Measurements from ENCODE around the gene UBC. TPM values are rescaled to one million over a fixed set of nuclear protein-coding genes. Genes with fewer than 3 reads are reported as not detected.

The UBC gene
- total and polyA plus RNA-seq, 2 of the 4 experiments (the other 2 are of a cell fraction) = 2,042 to 4,320 TPM

GRCh38 chr12:124940393-124941169, 26.1 kb upstream of the UBC start:
- no peaks in the 10 kb centered on the region for H3K27me3 ChIP-seq (ENCODE audit: control insufficient read depth, insufficient read depth, low read length)
- peak overlapping the region; percentile 46 for H3K27ac ChIP-seq (ENCODE audit: insufficient read depth, low read length)
- peaks cover 6% of the 10 kb centered on the region; the same call in 1 of the 2 replicates for H3K9me1 ChIP-seq (ENCODE audit: insufficient read depth, low read length)
- H2AK5ac ChIP-seq (ENCODE audit: low read depth, low read length) = peak overlapping the region; percentile 75
- intact Hi-C loops (cut with micrococcal nuclease) = loop anchor here (1.0 kb wide), 1 partner anchor 34 kb away; no protein-coding TSS in a partner anchor
- 12% methylated on average over 16 of the region's 27 CpGs; no CpG with 5 or more reads in 1 of the 2 experiments for WGBS, 2 experiments (ENCODE audit: extremely low coverage in 2 of 2, insufficient read length in 1 of 2)
- H3K79me1 ChIP-seq (ENCODE audit: low read depth in 1 of 2, low read length in 2 of 2) = peaks cover 0 to 8% of the 10 kb centered on the region in 2 experiments; a peak in 1 of 4 replicates
- H4K91ac ChIP-seq (ENCODE audit: insufficient read depth, low read depth, low read length) = peak overlapping the region; percentile 78
- H3K14ac ChIP-seq (replicated peaks; ENCODE audit: low read depth, low read length) = peak overlapping the region; percentile 73
- H4K20me1 ChIP-seq (ENCODE audit: insufficient read depth, low read length) = peaks cover 7% of the 10 kb centered on the region
- in situ Hi-C loops (cut with MboI; ENCODE audit: low sequenced_read_pairs) = no loop called here
- dilution Hi-C loops (cut with HindIII; ENCODE audit: low sequenced_read_pairs, unreplicated experiment) = no loop called here
- H3K9me3 ChIP-seq (ENCODE audit: control insufficient read depth, insufficient read depth, low read length) = no peaks in the 10 kb centered on the region
- peak overlapping the region; percentile 5; the same call in 1 of the 3 replicates for H2BK15ac ChIP-seq (ENCODE audit: low read depth, low read length)
- ChIA-PET POLR2A (ENCODE audit: unreplicated experiment) (interaction anchor here (0.6 to 1.3 kb wide), 5 partner anchors 24 to 36 kb away, joined by 3 to 7 read pairs (median 6); partner anchors contain the start of gene UBC), CTCF (interaction anchor here (0.6 to 4.3 kb wide), 10 partner anchors 11 to 607 kb away, joined by 3 to 32 read pairs (median 3); no protein-coding TSS in a partner anchor)
- H3K18ac ChIP-seq (ENCODE audit: low read depth, low read length) = no peak overlapping the region; the same call in 1 of the 2 replicates
- H4K5ac ChIP-seq (ENCODE audit: low read depth, low read length) = peak overlapping the region; percentile 36
- H2AK9ac ChIP-seq (replicated peaks; ENCODE audit: low read depth, low read length, poor library complexity) = peak overlapping the region; percentile 98
- H3K23ac ChIP-seq (ENCODE audit: low read depth, low read length) = peak overlapping the region; percentile 57
- H4K8ac ChIP-seq (ENCODE audit: low read depth in 2 of 2, low read length in 2 of 2) = peak overlapping the region; percentile 93 to 98
- peak overlapping the region; percentile 90 for H3K4ac ChIP-seq (ENCODE audit: low read depth, low read length)
- H3K4me3 ChIP-seq (ENCODE audit: insufficient read depth, low read depth, low read length) = peak overlapping the region; percentile 9; the same call in 1 of the 2 replicates
- peak overlapping the region; percentile 51; the same call in 1 of the 2 replicates for H2BK120ac ChIP-seq (ENCODE audit: low read depth, low read length)
- H2AFZ ChIP-seq (replicated peaks; ENCODE audit: low read length, poor library complexity) = peak overlapping the region; percentile 92
- H3K4me1 ChIP-seq (ENCODE audit: control insufficient read depth, insufficient read depth, low read length) = peaks cover 2% of the 10 kb centered on the region; the same call in 1 of the 2 replicates
- peak overlapping the region; percentile 54 for H3K4me2 ChIP-seq (ENCODE audit: low read depth, low read length)
- H3K56ac ChIP-seq (ENCODE audit: extremely low read depth, insufficient read depth, low read length) = peak overlapping the region; percentile 48; the same call in 1 of the 2 replicates
- DNase-seq (peak; percentile 87), ATAC-seq (ENCODE audit: low read depth) (peak; percentile 43)
- peak overlapping the region; percentile 29; the same call in 1 of the 2 replicates for H2BK20ac ChIP-seq (ENCODE audit: low read depth, low read length)
- H3K9ac ChIP-seq (ENCODE audit: low read depth, low read length) = peak overlapping the region; percentile 19
- H3K36me3 ChIP-seq (ENCODE audit: control insufficient read depth, insufficient read depth, low read length) = no peaks in the 10 kb centered on the region
- H2BK5ac ChIP-seq (ENCODE audit: low read depth, low read length, poor library complexity, severe bottlenecking) = peak overlapping the region; percentile 63
- no TSS peak for BruUV-seq (replicated peaks)
- TF ChIP-seq, protein P1, sequence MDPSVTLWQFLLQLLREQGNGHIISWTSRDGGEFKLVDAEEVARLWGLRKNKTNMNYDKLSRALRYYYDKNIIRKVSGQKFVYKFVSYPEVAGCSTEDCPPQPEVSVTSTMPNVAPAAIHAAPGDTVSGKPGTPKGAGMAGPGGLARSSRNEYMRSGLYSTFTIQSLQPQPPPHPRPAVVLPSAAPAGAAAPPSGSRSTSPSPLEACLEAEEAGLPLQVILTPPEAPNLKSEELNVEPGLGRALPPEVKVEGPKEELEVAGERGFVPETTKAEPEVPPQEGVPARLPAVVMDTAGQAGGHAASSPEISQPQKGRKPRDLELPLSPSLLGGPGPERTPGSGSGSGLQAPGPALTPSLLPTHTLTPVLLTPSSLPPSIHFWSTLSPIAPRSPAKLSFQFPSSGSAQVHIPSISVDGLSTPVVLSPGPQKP (IDR thresholded peaks at IDR 0.05; ENCODE audit: borderline replicate concordance, low read depth, low read length) = no peak
- TF ChIP-seq CTCF (conservative IDR thresholded peaks at IDR 0.05; ENCODE audit: low read depth, low read length) = peak; percentile 86
- TF ChIP-seq CEBPB (IDR thresholded peaks at IDR 0.05; ENCODE audit: low read depth, low read length) = no peak
- TF ChIP-seq NFE2L2 (IDR thresholded peaks at IDR 0.05; ENCODE audit: low read depth, low read length) = no peak
- TF ChIP-seq, protein P2, sequence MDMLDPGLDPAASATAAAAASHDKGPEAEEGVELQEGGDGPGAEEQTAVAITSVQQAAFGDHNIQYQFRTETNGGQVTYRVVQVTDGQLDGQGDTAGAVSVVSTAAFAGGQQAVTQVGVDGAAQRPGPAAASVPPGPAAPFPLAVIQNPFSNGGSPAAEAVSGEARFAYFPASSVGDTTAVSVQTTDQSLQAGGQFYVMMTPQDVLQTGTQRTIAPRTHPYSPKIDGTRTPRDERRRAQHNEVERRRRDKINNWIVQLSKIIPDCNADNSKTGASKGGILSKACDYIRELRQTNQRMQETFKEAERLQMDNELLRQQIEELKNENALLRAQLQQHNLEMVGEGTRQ (IDR thresholded peaks at IDR 0.05; ENCODE audit: low read depth, low read length) = no peak
- no peak for TF ChIP-seq POLR2A (IDR thresholded peaks at IDR 0.05; ENCODE audit: low read depth, low read length)
- TF ChIP-seq BHLHE40 (IDR thresholded peaks at IDR 0.05; ENCODE audit: low read depth, low read length) = no peak
- no peak for TF ChIP-seq FOS (IDR thresholded peaks at IDR 0.05; ENCODE audit: low read depth, low read length)
- no peak for TF ChIP-seq RFX5 (IDR thresholded peaks at IDR 0.05; ENCODE audit: low read depth, low read length)
- no peak for TF ChIP-seq CHD1 (IDR thresholded peaks at IDR 0.05; ENCODE audit: low read depth, low read length)
- TF ChIP-seq MAFK (IDR thresholded peaks at IDR 0.05; ENCODE audit: low read depth, low read length) = no peak
- peak; percentile 51; the same call in 1 of the 2 replicates for TF ChIP-seq MAZ (IDR thresholded peaks at IDR 0.05; ENCODE audit: borderline replicate concordance, low read depth, low read length)
- TF ChIP-seq RAD21 (IDR thresholded peaks at IDR 0.05; ENCODE audit: low read length) = peak; percentile 66
